Prostate gland (tissue), 2 donors: ENCODE measurements around the gene PTPN12.

Experiments used
- POLR2A ChIP-seq: fragments of 450-650 bp; IDR thresholded peaks from one replicate; pipeline ENCODE4 v1.6.1; 2016; ENCODE audit warnings: antibody characterized with exemption, mild to moderate bottlenecking
- TF ChIP-seq, protein P1 (sequence below), 4 experiments: fragments of 200-600 bp in 2 of 4; fragments of 450-650 bp in 2 of 4; sonication (generic) in 2 of 4; IDR thresholded peaks; 1 replicate in 3 of 4; 2 replicates in 1 of 4; pipeline ENCODE4 v1.5.1; 2016 to 2019; ENCODE audit warnings: antibody characterized with exemption in 4 of 4, mild to moderate bottlenecking in 2 of 4, moderate library complexity in 2 of 4

GRCh38 chr7:77629797-77630196, 92.7 kb downstream of the PTPN12 start:
- TF ChIP-seq, protein P1, sequence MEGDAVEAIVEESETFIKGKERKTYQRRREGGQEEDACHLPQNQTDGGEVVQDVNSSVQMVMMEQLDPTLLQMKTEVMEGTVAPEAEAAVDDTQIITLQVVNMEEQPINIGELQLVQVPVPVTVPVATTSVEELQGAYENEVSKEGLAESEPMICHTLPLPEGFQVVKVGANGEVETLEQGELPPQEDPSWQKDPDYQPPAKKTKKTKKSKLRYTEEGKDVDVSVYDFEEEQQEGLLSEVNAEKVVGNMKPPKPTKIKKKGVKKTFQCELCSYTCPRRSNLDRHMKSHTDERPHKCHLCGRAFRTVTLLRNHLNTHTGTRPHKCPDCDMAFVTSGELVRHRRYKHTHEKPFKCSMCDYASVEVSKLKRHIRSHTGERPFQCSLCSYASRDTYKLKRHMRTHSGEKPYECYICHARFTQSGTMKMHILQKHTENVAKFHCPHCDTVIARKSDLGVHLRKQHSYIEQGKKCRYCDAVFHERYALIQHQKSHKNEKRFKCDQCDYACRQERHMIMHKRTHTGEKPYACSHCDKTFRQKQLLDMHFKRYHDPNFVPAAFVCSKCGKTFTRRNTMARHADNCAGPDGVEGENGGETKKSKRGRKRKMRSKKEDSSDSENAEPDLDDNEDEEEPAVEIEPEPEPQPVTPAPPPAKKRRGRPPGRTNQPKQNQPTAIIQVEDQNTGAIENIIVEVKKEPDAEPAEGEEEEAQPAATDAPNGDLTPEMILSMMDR (IDR thresholded peaks at IDR 0.05): no peak
- TF ChIP-seq POLR2A: no peak
